ENCODE data around the gene NT5E.
"Not testable (repeated sequence)": the region's sequence is repeated elsewhere in the genome, so short reads cannot be mapped to it uniquely, and the experiment has no call there.

The NT5E gene

DNA sequence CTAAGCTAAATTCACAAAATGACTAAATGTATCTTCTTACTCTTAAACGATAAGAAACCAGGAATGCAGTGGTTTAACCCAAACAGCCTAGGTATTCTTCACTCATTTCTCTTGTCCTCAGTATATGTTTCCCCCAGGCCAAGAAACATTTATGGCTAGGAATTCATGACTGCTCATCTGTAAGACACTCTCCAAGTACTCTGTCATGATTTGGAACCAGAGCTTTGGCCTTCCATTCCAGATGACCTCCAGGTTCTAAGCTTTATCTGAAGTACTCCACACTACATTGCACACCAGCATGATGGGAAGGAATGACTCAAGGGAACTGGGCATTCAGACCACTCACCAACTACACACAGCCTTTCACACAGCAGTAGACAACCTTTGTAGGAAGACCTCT lies 29.3 kb downstream of the NT5E start:
- no peak overlapping the region for H3K4me3 ChIP-seq (ENCODE audit: low read length)
- no peak for DNase-seq (ENCODE audit: low read depth, low spot score)

DNA sequence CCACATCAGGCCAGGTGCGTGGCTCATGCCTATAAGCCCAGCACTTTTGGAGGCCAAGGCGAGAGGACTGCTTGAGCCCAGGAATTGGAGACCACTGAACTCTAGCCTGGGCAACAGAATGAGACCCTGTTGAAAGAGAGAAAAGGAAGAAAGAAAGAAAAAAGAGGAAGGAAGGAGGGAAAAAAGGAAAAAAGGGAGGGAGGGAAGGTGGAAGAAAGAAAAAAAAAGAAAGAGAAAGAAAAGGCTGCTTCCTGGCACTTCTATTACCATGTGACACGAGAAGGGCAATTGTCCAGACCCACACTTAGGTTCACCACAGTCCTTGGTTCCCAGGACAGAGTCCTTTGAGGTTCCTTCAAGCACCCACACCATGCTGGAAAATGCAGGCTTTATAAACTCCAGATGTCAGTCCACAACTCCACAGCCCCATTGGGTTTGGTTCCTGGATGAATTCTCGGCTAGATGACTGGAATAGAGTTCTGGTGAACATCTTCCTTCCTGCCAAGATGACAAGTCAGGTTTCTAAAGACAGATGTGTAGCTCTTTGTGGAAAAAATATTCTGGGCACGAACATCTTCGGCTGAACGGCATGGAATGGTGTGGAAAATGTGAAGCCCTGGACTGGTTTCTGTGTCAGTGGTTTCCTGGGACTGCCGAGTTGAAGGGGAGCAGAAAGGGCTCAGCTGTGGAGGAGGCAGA lies 32.5 kb downstream of the NT5E start:
- DNase-seq (ENCODE audit: low read depth, low spot score): no peak
- no peak overlapping the region for H3K4me3 ChIP-seq (ENCODE audit: low read length)

DNA sequence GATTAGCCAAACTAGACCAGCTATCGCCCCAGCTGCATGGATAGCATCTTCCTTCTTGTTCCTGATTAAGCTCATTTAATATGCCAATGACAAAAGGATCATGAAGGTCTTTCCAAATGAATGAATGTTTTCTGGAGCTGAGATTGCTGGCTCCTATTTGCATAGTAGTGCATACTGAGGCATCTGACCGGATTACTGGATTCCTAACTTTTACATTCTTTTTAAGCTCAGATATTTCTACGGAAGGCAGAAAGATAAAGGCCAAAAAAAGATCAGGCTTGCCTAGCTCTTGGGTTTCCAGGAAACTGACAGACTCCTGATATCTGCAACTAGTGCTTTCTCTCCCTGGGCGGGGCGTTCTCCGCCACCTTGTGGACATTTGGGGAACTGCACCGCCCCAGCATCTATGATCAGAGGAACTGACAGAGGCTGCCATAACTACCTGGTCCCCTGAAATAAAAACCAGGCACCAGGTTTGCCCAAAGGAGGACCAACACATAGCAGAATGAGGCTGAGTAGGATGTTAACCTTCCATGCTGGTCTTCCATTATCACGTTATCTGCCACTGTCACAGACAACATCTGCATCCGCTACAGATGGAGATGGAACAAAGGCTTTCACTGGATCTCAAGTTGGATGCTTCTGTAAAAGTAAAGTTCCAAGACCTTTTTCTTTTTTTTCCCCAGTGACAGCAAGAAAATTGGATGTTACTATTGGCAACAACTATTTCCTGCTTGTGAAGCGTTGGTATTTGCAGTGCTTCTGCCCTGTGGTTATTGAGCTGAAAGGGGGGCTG lies 33.2 kb downstream of the NT5E start:
- peak; percentile 67 for DNase-seq (ENCODE audit: low read depth, low spot score)
- H3K4me3 ChIP-seq (ENCODE audit: low read length): no peak overlapping the region

GRCh38 chr6:85483846-85484245 lies 34.0 kb downstream of the NT5E start:
- H3K4me3 ChIP-seq (ENCODE audit: low read length): no peak overlapping the region
- no peak for DNase-seq (ENCODE audit: low read depth, low spot score)

- no peak overlapping the region for H3K4me3 ChIP-seq (ENCODE audit: low read length)
- DNase-seq (ENCODE audit: low read depth, low spot score): no peak
Measured at GRCh38 chr6:85484948-85485347, 35.1 kb downstream of the NT5E start.

DNA sequence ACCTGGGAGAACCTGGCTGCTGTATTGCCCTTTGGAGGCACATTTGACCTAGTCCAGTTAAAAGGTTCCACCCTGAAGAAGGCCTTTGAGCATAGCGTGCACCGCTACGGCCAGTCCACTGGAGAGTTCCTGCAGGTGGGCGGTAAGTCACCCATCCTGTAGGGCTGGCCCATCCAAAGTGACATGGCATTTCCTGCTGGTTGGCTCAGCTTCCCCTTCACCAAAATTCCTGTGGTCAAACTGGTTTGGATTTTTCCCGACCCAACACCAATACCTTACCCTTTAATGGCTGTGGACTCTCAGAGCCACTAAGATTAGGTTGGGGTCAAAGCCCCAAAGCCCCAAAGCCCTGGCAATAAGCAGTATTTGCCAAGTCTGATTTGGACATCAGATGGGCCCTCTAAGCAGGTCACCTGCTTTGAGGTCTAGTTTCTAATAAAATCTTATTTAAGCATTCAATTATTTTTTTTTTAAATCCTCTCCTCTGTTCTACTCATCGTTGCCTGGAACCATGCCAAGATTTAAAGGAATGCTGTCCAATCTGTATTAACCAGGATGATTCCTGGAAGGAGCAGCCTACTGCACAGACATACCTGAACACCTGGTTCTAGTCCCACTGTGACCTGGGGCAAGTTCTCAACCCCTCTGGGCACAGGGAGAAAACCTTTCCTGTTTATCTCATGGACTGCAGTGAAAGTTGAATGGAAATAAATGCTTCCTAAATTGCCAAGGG lies 40.8 kb downstream of the NT5E start:
- DNase-seq (ENCODE audit: low read depth, low spot score): no peak

GRCh38 chr6:85493389-85493788 lies 43.5 kb downstream of the NT5E start:
- no peak overlapping the region for H3K4me3 ChIP-seq (ENCODE audit: low read length)
- no peak for DNase-seq (ENCODE audit: low read depth, low spot score)

More for the DNA sequence above, 40.8 kb downstream of the NT5E start:
- H3K4me3 ChIP-seq (ENCODE audit: low read length): no peak overlapping the region

- H3K4me3 ChIP-seq (ENCODE audit: low read length): no peak overlapping the region
- DNase-seq (ENCODE audit: low read depth, low spot score): no peak
Measured at GRCh38 chr6:85494547-85495536, 45.0 kb downstream of the NT5E start.

GRCh38 chr6:85496009-85496579 lies 46.2 kb downstream of the NT5E start:
- no peak for DNase-seq (ENCODE audit: low read depth, low spot score)

GRCh38 chr6:85496856-85497255 lies 47.0 kb downstream of the NT5E start:
- H3K4me3 ChIP-seq (ENCODE audit: low read length): no peak overlapping the region
- DNase-seq (ENCODE audit: low read depth, low spot score): no peak

More at GRCh38 chr6:85496009-85496579, 46.2 kb downstream of the NT5E start:
- no peak overlapping the region for H3K4me3 ChIP-seq (ENCODE audit: low read length)

DNA sequence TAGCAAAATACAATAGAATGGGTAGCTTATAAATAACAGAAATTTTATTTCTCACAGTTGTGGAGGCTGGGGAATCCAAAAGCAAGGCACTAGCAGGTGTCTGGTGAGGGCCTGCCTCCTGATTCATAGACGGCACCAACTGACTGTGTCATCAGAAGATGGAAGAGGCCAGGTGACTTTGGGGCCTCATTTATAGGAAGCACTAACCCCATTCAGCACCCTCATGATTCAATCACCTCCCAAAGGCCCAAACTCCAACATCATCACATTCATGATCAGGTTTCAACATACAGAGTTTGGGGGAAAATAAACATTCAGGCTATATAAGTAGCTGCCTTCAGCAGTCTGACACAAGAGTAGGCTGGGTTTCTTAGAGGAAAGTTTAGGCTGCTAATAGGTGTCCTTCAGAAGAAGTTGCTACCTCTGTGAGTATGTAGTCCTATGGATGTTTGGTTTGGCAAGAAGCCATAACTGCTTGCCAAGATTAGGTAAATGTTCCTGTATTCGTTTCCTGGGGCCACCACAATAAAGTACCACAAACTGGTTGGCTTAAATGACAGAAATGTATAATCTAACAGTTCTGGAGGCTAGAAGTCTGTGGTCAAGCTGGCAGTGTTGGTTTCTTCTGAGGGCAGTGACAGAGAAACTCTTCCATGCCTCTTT lies 48.8 kb downstream of the NT5E start:
- H3K4me3 ChIP-seq (ENCODE audit: low read length): no peak overlapping the region
- DNase-seq (ENCODE audit: low read depth, low spot score): peak; percentile 61

- H3K4me3 ChIP-seq (ENCODE audit: low read length): no peak overlapping the region
Measured at GRCh38 chr6:85506441-85507093, 56.7 kb downstream of the NT5E start.

DNA sequence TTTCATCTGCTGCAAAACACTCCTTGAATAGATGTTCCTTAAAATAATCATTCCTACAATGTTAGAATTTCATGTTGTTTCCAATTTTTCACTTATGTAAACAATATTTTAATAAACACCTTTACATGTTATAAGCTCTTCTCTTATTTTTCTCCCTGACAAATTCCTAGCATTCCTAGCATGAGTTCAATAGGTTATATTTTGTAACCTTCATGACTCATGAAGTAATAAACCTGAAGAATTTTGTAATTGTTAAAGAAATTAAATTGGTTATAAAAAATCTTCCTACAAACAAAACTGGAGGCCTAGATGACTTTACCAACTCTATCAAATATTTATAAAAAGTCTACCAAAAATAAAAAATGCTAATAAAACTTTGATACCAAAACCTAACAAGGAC lies 66.3 kb downstream of the NT5E start:
- no peak for DNase-seq (ENCODE audit: low read depth, low spot score)
- no peak overlapping the region for H3K4me3 ChIP-seq (ENCODE audit: low read length)

More at GRCh38 chr6:85506441-85507093, 56.7 kb downstream of the NT5E start:
- DNase-seq (ENCODE audit: low read depth, low spot score): no peak

- DNase-seq (ENCODE audit: low read depth, low spot score): not testable (repeated sequence)
Measured at GRCh38 chr6:85524281-85524680, 74.4 kb downstream of the NT5E start.

DNA sequence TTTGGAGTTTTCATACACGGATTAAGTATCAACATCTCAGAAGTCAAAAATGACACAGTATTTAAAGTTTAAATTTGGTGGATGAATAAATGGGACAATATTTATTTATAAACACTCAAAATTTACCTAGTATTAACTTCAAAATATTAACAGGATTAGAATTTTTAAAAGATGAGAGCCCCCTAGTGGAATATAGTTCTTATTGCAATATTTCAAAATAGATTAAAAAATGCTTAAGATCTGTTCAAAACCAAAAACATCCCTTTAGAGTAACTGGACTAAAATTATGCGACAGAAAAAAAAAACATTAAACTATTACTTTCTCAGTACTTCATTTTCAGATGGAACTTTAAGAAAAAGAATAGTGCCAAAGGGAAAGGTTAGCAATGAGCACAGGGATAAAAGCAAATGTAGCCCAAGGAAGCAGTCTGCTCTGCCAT lies 87.2 kb downstream of the NT5E start:
- no peak overlapping the region for H3K4me3 ChIP-seq (ENCODE audit: low read length)
- DNase-seq (ENCODE audit: low read depth, low spot score): peak; percentile 3

More at GRCh38 chr6:85524281-85524680, 74.4 kb downstream of the NT5E start:
- not testable (repeated sequence) for H3K4me3 ChIP-seq (ENCODE audit: low read length)

DNA sequence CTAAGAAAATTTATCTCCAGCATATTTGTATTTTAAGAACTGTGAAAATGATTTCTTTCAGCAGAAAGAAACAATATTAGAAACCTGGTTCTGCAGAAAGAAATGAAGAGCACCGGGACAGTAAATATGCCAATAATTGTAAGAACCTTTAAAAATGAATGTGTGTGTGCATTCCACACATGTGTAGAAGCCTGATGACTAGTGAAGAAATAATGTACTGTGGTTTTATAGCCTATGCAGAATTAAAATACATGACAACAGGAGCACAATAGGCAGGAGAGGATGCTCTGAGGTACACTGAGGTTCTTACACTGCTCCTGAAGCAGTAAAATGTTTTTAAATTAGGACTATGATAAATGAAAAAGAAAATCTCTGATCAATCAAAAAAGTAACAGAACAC lies 94.9 kb downstream of the NT5E start:
- no peak overlapping the region for H3K4me3 ChIP-seq (ENCODE audit: low read length)
- DNase-seq (ENCODE audit: low read depth, low spot score): no peak
